ENCODE data around the gene ZNF813.

The ZNF813 gene

DNA sequence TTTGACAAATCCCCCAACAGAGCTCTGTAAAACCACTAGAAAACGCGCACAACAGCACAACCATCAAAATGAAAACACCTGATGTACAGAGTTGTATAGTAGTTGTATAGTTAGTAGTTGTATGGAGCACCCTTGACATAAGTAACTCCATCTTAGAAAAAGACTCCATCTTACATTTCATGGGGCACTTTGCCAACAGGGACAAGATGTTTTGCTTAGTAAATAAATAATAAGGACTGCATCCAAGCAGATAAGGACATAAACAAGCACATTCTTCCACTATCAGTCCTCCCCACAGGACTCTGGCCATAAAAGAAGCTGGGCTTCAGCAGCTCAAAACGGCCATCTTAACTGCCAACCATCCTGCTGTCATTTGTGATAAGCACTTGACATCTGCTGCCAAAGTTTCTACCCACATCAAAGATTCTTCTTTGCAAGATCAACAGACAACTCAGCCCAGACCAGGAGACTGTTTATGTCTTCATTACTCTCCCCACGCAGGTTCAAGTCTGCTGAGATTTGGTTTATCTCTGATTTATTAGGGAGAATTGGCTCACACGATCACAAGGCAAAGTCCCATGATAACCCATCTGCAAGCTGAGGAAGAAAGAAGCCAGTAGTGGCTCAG is 49.7 kb downstream of the ZNF813 start:
- TF ChIP-seq, protein P1, sequence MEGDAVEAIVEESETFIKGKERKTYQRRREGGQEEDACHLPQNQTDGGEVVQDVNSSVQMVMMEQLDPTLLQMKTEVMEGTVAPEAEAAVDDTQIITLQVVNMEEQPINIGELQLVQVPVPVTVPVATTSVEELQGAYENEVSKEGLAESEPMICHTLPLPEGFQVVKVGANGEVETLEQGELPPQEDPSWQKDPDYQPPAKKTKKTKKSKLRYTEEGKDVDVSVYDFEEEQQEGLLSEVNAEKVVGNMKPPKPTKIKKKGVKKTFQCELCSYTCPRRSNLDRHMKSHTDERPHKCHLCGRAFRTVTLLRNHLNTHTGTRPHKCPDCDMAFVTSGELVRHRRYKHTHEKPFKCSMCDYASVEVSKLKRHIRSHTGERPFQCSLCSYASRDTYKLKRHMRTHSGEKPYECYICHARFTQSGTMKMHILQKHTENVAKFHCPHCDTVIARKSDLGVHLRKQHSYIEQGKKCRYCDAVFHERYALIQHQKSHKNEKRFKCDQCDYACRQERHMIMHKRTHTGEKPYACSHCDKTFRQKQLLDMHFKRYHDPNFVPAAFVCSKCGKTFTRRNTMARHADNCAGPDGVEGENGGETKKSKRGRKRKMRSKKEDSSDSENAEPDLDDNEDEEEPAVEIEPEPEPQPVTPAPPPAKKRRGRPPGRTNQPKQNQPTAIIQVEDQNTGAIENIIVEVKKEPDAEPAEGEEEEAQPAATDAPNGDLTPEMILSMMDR (IDR thresholded peaks at IDR 0.05; ENCODE audit: low read depth, low read length), result no peak

DNA sequence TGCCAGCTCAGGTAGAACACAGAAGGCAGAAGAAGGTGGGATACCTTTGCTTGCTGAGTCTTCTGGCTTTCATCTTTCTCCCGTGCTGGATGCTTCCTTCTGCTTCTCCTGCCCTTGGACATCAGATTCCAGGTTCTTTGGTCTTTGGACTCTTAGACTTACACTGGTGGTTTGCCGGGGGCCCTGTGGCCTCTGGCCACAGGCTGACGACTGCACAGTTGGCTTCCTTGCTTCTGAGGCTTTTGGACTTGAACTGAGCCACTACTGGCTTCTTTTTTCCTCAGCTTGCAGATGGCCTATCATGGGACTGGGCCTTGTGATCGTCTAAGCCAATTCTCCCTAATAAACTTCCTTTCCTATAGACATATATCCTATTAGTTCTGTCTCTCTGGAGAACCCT is 50.6 kb downstream of the ZNF813 start:
- H3K4me3 ChIP-seq (ENCODE audit: low read depth, low read length), result no peak overlapping the region
- TF ChIP-seq, protein P1 (IDR thresholded peaks at IDR 0.05; ENCODE audit: low read depth, low read length), result no peak

More for the DNA sequence above, 49.7 kb downstream of the ZNF813 start:
- H3K4me3 ChIP-seq (ENCODE audit: low read depth, low read length), result no peak overlapping the region

DNA sequence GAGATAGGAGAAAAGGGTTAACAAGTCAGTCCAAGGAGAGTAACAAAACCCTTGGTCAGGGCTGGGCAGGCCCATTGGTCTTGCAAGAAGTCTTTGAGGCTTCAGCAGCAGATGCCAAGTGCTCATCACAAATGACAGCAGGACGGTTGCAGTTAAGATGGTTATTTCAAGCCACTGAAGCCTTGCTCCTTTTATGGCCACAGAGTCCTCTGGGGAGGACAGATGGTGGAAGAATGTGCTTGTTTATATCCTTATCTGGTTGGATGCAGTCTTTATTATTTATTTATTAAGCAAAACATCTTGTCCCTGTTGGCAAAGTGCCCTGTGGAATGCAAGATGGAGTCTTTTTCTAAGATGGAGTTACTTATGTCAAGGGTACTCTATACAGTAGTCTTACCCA is 51.2 kb downstream of the ZNF813 start:
- no peak overlapping the region for H3K4me3 ChIP-seq (ENCODE audit: low read depth, low read length)
- TF ChIP-seq, protein P1 (IDR thresholded peaks at IDR 0.05; ENCODE audit: low read depth, low read length), result no peak

DNA sequence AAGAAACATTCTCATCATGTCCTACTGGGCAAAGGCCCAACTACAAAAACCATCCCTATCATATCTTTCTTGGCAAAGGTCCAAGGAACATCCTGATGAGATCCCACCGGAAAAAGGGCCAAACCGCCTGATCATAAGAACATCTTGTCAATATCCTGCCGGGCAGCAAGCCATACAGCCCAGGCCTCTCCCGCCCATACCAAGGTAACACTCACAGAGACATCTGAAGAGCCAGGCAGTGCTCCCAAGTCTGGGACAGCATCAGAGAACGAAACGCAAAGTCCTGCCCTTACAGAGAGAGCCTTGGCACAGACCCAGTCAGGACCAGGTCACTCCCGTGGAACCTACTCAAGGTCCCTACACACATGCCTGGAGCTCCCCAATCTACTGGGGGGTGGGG is 51.9 kb downstream of the ZNF813 start:
- TF ChIP-seq, protein P1 (IDR thresholded peaks at IDR 0.05; ENCODE audit: low read depth, low read length), result no peak
- no peak overlapping the region for H3K4me3 ChIP-seq (ENCODE audit: low read depth, low read length)

DNA sequence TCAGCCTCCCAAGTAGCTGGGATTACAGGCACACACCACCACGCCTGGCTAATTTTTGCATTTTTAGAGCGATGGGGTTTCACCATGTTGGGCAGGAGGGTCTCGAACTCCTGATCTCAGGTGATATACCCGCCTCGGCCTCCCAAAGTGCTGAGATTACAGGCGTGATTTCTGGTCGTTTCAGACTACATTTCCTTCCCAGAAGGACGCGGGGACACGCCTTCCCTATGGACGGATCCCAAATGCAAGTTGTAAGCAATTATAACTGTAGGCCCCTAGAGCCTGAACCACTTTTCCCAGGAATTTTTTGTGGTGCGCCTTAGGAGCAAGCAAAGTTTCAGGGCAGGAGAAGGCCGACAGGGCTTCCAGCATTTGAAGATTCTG is 52.6 kb downstream of the ZNF813 start:
- peak overlapping the region; percentile 87 for H3K4me3 ChIP-seq (ENCODE audit: low read depth, low read length)
- TF ChIP-seq, protein P1 (IDR thresholded peaks at IDR 0.05; ENCODE audit: low read depth, low read length), result no peak

DNA sequence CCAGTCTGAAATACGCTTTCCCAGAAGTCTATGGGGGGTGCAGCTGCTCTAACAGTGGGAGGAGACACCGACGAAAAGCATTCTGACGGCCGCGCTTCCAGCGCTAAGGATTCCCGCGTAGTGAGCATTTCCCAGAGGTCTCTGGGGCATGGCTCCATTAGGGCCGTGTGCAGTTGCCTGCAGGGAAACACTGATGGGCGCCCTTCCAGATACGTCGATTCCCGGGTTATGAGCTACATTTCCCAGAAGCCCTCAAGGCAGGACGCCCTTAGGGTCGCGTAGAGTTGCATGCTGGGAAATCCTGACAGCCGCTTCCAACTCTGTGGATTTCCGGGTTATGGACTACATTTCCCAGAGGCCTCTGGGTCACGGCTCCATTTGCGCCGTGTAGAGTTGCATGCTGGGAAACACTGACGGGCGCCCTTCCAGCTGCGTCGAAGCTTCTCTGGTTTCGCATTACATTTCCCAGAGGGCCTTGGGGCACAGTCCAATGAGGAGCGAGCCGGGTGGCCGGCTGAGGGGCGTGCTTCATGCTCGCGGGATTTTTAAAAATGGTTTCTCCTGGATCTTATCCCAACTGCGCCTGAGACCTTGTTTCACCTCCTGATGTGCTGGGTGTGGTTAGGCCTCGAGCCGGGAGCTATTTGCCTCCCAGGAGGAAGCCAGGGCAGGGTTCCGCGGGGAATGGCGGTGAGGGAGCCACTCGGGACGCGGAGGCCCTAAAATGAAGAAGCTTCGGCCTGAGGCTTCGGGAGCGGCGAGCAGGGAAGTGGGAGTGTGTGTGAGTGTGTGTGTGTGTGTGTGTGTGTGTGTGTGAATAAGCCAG is 53.2 kb downstream of the ZNF813 start:
- H3K4me3 ChIP-seq (ENCODE audit: low read depth, low read length), result peak overlapping the region; percentile 87
- TF ChIP-seq, protein P1 (IDR thresholded peaks at IDR 0.05; ENCODE audit: low read depth, low read length), result no peak
